GM19395 (cell line): Measurements from ENCODE around the gene CTNNBL1.

ENCODE experiments used
- ATAC-seq: cut with Tn5 transposase; IDR thresholded peaks from one replicate; pipeline ENCODE4 v1.9.1; 2021; ENCODE audit warnings: mild to moderate bottlenecking, moderate library complexity; ENCODE audit not compliant: unreplicated experiment

The CTNNBL1 gene

DNA sequence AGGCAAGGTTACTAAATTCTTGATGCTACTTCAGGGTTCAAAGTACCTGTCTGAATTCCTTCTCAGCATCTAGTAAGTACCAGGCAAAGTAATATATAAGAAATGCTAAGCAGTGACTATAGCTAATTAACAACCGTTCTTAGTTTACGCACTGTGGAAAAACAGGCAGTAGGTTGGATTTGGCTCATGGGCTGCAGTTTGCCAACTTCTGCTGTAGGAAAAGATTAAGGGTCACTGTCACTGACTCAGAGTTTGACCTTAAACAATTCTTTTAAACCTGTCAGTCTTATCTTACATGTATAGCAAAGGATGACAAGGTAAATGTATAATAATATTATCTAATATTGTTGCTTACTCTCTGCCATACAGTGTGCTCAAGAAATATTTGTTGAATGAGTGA, 42.3 kb downstream of the CTNNBL1 start:
- ATAC-seq: no peak

GRCh38 chr20:37737826-37738420, 44.1 kb downstream of the CTNNBL1 start:
- ATAC-seq: no peak

- ATAC-seq: no peak
Observed at GRCh38 chr20:37741055-37741454, 47.2 kb downstream of the CTNNBL1 start.

GRCh38 chr20:37741570-37741969, 47.7 kb downstream of the CTNNBL1 start:
- ATAC-seq: no peak

DNA sequence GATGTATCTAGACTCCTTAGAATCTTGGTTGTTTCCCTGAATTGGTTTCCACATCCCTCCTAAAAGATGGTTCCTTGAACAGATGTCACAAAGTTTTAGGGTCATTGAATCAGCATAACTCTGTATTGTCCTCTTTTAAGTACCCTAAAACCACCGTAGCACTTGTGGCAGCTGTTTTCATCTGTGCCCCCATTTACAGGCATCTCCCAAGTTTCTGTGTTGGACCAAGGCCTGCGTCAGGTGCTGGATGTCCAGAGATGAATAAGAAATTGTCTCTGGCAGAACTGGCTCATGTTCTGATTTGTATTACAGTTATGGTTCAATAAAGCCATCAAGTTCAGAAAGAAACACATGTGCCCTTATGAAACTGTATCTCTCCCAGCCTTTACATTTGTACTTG, 48.3 kb downstream of the CTNNBL1 start:
- ATAC-seq: no peak

GRCh38 chr20:37744347-37744746, 50.5 kb downstream of the CTNNBL1 start:
- ATAC-seq: no peak

DNA sequence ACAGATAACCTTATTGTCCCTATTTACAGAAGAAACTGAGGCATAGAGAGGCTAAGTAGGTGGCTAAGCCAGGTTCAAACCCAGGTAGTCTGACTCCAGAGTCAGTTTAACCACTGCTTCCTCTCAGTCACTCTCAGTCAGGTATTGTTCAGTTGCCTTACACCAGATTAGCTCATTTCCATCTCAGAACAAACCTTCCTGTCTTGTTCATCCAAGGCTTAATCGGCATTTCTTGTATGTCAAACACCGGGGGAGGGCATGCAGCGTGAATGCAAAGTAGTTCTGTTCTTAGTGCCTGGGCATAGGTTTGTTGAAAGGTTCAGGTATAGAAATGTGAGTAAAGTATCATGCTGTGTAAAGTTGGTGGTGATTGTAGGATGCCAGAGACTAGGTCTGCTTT, 51.7 kb downstream of the CTNNBL1 start:
- no peak for ATAC-seq

GRCh38 chr20:37748015-37748414, 54.2 kb downstream of the CTNNBL1 start:
- ATAC-seq: no peak

- ATAC-seq: no peak
Observed at GRCh38 chr20:37749218-37749617, 55.4 kb downstream of the CTNNBL1 start.

- no peak for ATAC-seq
Observed at GRCh38 chr20:37749620-37750403, 56.0 kb downstream of the CTNNBL1 start.

DNA sequence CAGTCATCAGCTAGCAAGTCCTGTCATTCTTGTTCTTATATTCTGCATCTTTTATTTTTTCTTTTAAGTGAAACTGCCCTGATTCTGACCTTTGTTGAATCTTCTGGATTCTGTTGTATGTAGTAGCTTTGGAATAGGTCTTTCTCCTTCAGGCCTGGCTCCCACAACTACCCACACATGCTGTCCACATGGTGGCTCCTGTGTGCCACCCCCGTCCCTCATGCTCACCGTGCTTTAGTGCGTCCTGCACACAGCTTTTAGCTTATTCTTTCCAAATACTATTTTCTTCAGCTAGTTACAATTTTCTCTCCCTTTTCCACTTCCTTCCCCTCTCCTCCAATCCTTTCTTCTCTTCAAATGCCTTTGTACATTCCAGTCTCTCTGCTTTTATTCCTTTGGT, 61.8 kb downstream of the CTNNBL1 start:
- ATAC-seq: no peak

- no peak for ATAC-seq
Observed at GRCh38 chr20:37756234-37756633, 62.4 kb downstream of the CTNNBL1 start.

GRCh38 chr20:37757550-37757949, 63.7 kb downstream of the CTNNBL1 start:
- no peak for ATAC-seq

- ATAC-seq: no peak
Observed at GRCh38 chr20:37758332-37758731, 64.5 kb downstream of the CTNNBL1 start.

DNA sequence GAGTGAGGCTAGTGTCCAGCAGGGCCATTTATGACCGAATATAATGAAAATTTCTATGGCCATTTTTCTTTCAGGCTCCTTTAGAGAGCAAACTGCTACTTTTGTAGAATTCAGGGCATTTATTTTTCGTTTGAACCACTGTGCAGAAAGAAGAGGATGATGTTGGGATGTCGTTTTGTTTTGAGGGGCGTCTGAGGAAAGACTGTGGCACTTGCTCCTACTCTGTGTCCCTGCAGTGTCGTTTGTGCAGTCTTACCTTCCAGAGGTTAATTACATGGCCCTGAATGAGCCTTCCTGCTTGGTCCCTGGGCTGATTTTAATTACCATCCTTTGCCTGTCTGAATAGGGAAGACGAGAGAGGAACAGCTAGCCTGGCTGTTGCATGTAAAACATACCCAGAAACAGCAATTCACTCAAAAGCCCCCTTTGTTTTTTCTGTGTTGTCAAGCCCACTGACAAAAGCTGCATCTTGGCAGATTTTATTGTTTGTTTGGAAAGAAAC, 65.3 kb downstream of the CTNNBL1 start:
- ATAC-seq: no peak

- ATAC-seq: no peak
Observed at GRCh38 chr20:37759761-37760209, 66.0 kb downstream of the CTNNBL1 start.

- ATAC-seq: no peak
Observed at GRCh38 chr20:37760322-37760721, 66.5 kb downstream of the CTNNBL1 start.

GRCh38 chr20:37762716-37763485, 69.1 kb downstream of the CTNNBL1 start:
- no peak for ATAC-seq

- no peak for ATAC-seq
Observed at GRCh38 chr20:37764333-37764935, 70.6 kb downstream of the CTNNBL1 start.

- ATAC-seq: no peak
Observed at GRCh38 chr20:37770908-37771307, 77.1 kb downstream of the CTNNBL1 start.

GRCh38 chr20:37773291-37773826, 79.5 kb downstream of the CTNNBL1 start:
- no peak for ATAC-seq
